ENCODE results near the gene VPS13A. TPM values are rescaled to one million over a fixed set of nuclear protein-coding genes. Genes with fewer than 3 reads are reported as not detected.

Gene VPS13A
- total and polyA plus RNA-seq, 2 of the 13 experiments (the other 11 are each of a cell fraction or from before 2014, with no cell fraction given) = 20.4 to 20.7 TPM

- Histone ChIP-seq H3K27ac (ENCODE audit: extremely low read length, insufficient read depth, low read length) (no peak overlapping the region), H3K27me3 (ENCODE audit: control insufficient read depth in 1 of 2, insufficient read depth in 2 of 2, low read length in 2 of 2) (no peaks in the 10 kb centered on the region; a peak in 1 of 5 replicates), H3K9me3 (ENCODE audit: low read length) (no peaks in the 10 kb centered on the region), H4K20me1 (ENCODE audit: insufficient read depth, low read length) (no peaks in the 10 kb centered on the region), H3K9ac (ENCODE audit: insufficient read depth, low read depth, low read length) (no peak overlapping the region), H3K36me3 (replicated peaks in 1 of 2; ENCODE audit: control insufficient read depth in 1 of 2, insufficient read depth in 2 of 2, low read length in 2 of 2) (no peaks in the 10 kb centered on the region), H3K79me2 (ENCODE audit: insufficient read depth, low read length) (no peaks in the 10 kb centered on the region), H2AFZ (ENCODE audit: low read length) (no peak overlapping the region), H3K4me3 (replicated peaks in 1 of 3; ENCODE audit: insufficient read depth in 1 of 3, low read depth in 2 of 3, low read length in 3 of 3) (no peak overlapping the region), H3K4me2 (ENCODE audit: low read depth, low read length) (no peak overlapping the region), H3K4me1 (ENCODE audit: insufficient read depth, low read length) (no peaks in the 10 kb centered on the region)
- WGBS (ENCODE audit: low lambda C conversion rate) = 55% methylated on average over 3 of the region's 3 CpGs
- intact Hi-C loops (cut with micrococcal nuclease; ENCODE audit: unreplicated experiment) = no loop called here
- CTCF ChIA-PET (ENCODE audit: low intra/inter-chr PET ratio, low total read pairs) = no interaction called here
- POLR2A ChIA-PET = no interaction called here
- FAIRE-seq (no peak), DNase-seq (ENCODE audit: low spot score) (no peak), ATAC-seq (no peak)
- BruUV-seq (replicated peaks) = no TSS peak
- in situ Hi-C loops (cut with HindIII; ENCODE audit: extremely low pct_ligation_motif_present, low pct_unique_long_range_greater_than_20kb) = no loop called here
- no peak for TF ChIP-seq ZNF510 (CRISPR knock-in tag; IDR thresholded peaks at IDR 0.05; ENCODE audit: low read depth)
- TF ChIP-seq ZNF276 (CRISPR knock-in tag; IDR thresholded peaks at IDR 0.05; ENCODE audit: low read depth) = no peak
- TF ChIP-seq HDAC1 (CRISPR knock-in tag; IDR thresholded peaks at IDR 0.05) = no peak
Observed at GRCh38 chr9:77426712-77427111, 249.4 kb downstream of the VPS13A start.

DNA sequence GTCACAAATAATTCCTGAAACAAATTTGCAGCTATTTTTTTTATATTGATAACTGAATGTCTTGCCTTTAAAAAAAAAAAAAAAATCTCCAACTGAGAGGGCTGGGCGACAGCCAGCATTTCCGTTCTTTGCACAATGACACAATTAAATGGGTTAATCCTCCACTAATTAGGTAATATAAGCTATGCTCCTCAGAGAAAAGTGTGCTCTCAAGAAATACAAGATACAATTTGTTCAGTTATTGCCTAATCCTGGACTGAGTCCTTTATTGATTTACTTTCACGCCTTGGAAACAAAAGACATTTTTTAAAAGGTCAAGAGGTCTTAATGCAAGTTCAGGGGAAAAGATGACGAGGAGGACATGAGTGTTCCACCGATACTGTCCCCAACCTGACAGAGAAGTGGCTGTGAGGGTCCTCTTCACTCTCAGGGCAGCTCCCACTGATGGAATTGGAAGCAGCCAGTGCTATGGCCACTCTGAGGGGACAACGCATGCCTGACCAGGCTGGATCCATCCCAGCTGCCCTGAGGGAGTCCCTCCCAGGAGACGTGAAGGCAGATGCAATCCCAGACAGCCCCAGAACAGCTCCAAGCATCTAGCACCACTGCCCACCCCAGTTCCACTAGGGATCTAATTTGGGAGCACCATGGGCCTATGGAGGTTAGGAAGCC is 250.1 kb downstream of the VPS13A start:
- in situ Hi-C loops (cut with HindIII; ENCODE audit: extremely low pct_ligation_motif_present, low pct_unique_long_range_greater_than_20kb) = no loop called here
- Histone ChIP-seq H3K27ac (ENCODE audit: extremely low read length, insufficient read depth, low read length) (no peak overlapping the region), H3K4me3 (replicated peaks in 1 of 3; ENCODE audit: insufficient read depth in 1 of 3, low read depth in 2 of 3, low read length in 3 of 3) (no peak overlapping the region), H3K4me2 (ENCODE audit: low read depth, low read length) (no peak overlapping the region), H4K20me1 (ENCODE audit: insufficient read depth, low read length) (no peaks in the 10 kb centered on the region), H3K27me3 (ENCODE audit: control insufficient read depth in 1 of 2, insufficient read depth in 2 of 2, low read length in 2 of 2) (no peaks in the 10 kb centered on the region; a peak in 2 of 5 replicates), H3K36me3 (replicated peaks in 1 of 2; ENCODE audit: control insufficient read depth in 1 of 2, insufficient read depth in 2 of 2, low read length in 2 of 2) (no peaks in the 10 kb centered on the region), H2AFZ (ENCODE audit: low read length) (no peak overlapping the region), H3K4me1 (ENCODE audit: insufficient read depth, low read length) (peaks cover 4% of the 10 kb centered on the region; the same call in 1 of the 2 replicates), H3K9me3 (ENCODE audit: low read length) (no peaks in the 10 kb centered on the region), H3K79me2 (ENCODE audit: insufficient read depth, low read length) (no peaks in the 10 kb centered on the region), H3K9ac (ENCODE audit: insufficient read depth, low read depth, low read length) (no peak overlapping the region)
- POLR2A ChIA-PET = no interaction called here
- TF ChIP-seq SOX13 (IDR thresholded peaks at IDR 0.05) (no peak), SOX13 (CRISPR knock-in tag; conservative IDR thresholded peaks at IDR 0.05 in 1 of 2, IDR thresholded peaks at IDR 0.05 in 1 of 2) (0 out of 4 replicates have a peak, but pooled peaks of 1 of the 2 experiments have one; percentile 33), IKZF1 (IDR thresholded peaks at IDR 0.05) (no peak), CEBPB (IDR thresholded peaks at IDR 0.05; ENCODE audit: borderline replicate concordance, low read depth, low read length) (peak; percentile 13; the same call in 1 of the 2 replicates), NR2F6 (IDR thresholded peaks at IDR 0.05) (peak; percentile 46), NR2F6 (CRISPR knock-in tag; IDR thresholded peaks at IDR 0.05) (no peak), SOX5 (CRISPR knock-in tag; IDR thresholded peaks at IDR 0.05; ENCODE audit: borderline replicate concordance) (peak; percentile 44; the same call in 1 of the 2 replicates)
- DNase-seq (ENCODE audit: low spot score) = no peak
- 15% methylated on average over 5 of the region's 7 CpGs for whole genome bisulfite sequencing (ENCODE audit: low lambda C conversion rate)
- CTCF ChIA-PET (ENCODE audit: low intra/inter-chr PET ratio, low total read pairs) = no interaction called here
- ATAC-seq = peak; percentile 25; the same call in 1 of the 3 replicates
- intact Hi-C loops (cut with micrococcal nuclease; ENCODE audit: unreplicated experiment) = no loop called here
- BruUV-seq (replicated peaks) = no TSS peak
- FAIRE-seq = no peak

Data from HepG2 (cell line).